Suprapubic skin (tissue), 4 donors: Measurements from ENCODE around the gene CCDC69. TPM values are rescaled to one million over a fixed set of nuclear protein-coding genes. Genes with fewer than 3 reads are reported as not detected.

Source experiments
- DNase-seq, 2 donors: peaks; one replicate each; pipeline ENCODE4 v3.0.0-alpha.2; 2019; ENCODE audit warnings: low spot score in 2 of 2
- H3K27ac ChIP-seq: fragments of 200-600 bp; sonication (generic); one replicate; pipeline ENCODE4 v1.5.1; 2019
- H3K27me3 ChIP-seq: fragments of 200-600 bp; sonication (generic); one replicate; pipeline ENCODE4 v1.5.1; 2019
- H3K36me3 ChIP-seq: fragments of 200-600 bp; sonication (generic); one replicate; pipeline ENCODE4 v1.5.1; 2019
- H3K4me1 ChIP-seq: fragments of 200-600 bp; sonication (generic); one replicate; pipeline ENCODE4 v1.5.1; 2019
- H3K4me3 ChIP-seq: fragments of 200-600 bp; sonication (generic); one replicate; pipeline ENCODE4 v1.5.1; 2019; ENCODE audit warnings: mild to moderate bottlenecking
- H3K9me3 ChIP-seq: fragments of 200-600 bp; sonication (generic); one replicate; pipeline ENCODE4 v1.5.1; 2019
- CTCF ChIP-seq, 2 donors: fragments of 200-600 bp in 1 of 2; fragments of 450-650 bp in 1 of 2; sonication (generic) in 1 of 2; IDR thresholded peaks; one replicate each; pipeline ENCODE4 v1.5.1; 2016 to 2019; ENCODE audit warnings: antibody characterized with exemption in 2 of 2, mild to moderate bottlenecking in 1 of 2, moderate library complexity in 1 of 2
- EP300 ChIP-seq: sonication (generic); formaldehyde crosslinking; IDR thresholded peaks from one replicate; pipeline ENCODE4 v1.6.1; 2017; ENCODE audit warnings: antibody characterized with exemption
- POLR2A ChIP-seq, 2 donors: fragments of 450-650 bp; IDR thresholded peaks; one replicate each; pipeline ENCODE4 v1.6.1; 2017; ENCODE audit warnings: antibody characterized with exemption in 2 of 2, mild to moderate bottlenecking in 2 of 2, moderate library complexity in 2 of 2
- POLR2AphosphoS5 ChIP-seq, 3 donors: sonication (generic); formaldehyde crosslinking; IDR thresholded peaks; one replicate each; pipeline ENCODE4 v1.6.1; 2017; ENCODE audit warnings: antibody characterized with exemption in 3 of 3
- WGBS: methylation state at CpG from one replicate; pipeline ENCODE4 v1.1.5; 2018; 5-methylcytosine and 5-hydroxymethylcytosine counted together
- total RNA-seq, 4 donors: library from RNA; depleted of rRNA; stranded (reverse); fragments of >200 nt; gene quantifications; one replicate each; pipeline ENCODE4 v1.1.0, GENCODE V29; 2016

The CCDC69 gene
- total RNA-seq, 4 donors from 2014 or later, result 11.5 to 32.3 (median 26.8) TPM

- no peaks in the 10 kb centered on the region for H3K9me3 ChIP-seq
- no peak overlapping the region for H3K4me3 ChIP-seq
- no peak overlapping the region for H3K27ac ChIP-seq
- peaks cover 19% of the 10 kb centered on the region for H3K4me1 ChIP-seq
- no peaks in the 10 kb centered on the region for H3K27me3 ChIP-seq
- no peak for DNase-seq
- WGBS, result 67% methylated on average over 7 of the region's 7 CpGs
- peaks cover 34% of the 10 kb centered on the region for H3K36me3 ChIP-seq
- TF ChIP-seq POLR2AphosphoS5 (IDR thresholded peaks at IDR 0.05) (no peak), CTCF (IDR thresholded peaks at IDR 0.05) (no peak), EP300 (no peak), POLR2A (IDR thresholded peaks at IDR 0.05) (no peak)
These were observed 83.0 kb downstream of the CCDC69 start for GRCh38 chr5:151140686-151141459.

GRCh38 chr5:151139646-151140045 is 84.2 kb downstream of the CCDC69 start:
- Histone ChIP-seq H3K4me3 (no peak overlapping the region), H3K36me3 (peaks cover 47% of the 10 kb centered on the region), H3K4me1 (peaks cover 11% of the 10 kb centered on the region), H3K9me3 (no peaks in the 10 kb centered on the region), H3K27ac (no peak overlapping the region), H3K27me3 (no peaks in the 10 kb centered on the region)
- no peak for TF ChIP-seq CTCF (IDR thresholded peaks at IDR 0.05)
- no peak for TF ChIP-seq POLR2AphosphoS5 (IDR thresholded peaks at IDR 0.05)
- no peak for TF ChIP-seq POLR2A (IDR thresholded peaks at IDR 0.05)
- TF ChIP-seq EP300, result no peak
- WGBS, result 66% methylated on average over 3 of the region's 3 CpGs
- DNase-seq, result no peak

GRCh38 chr5:151139015-151139414 is 84.9 kb downstream of the CCDC69 start:
- no peaks in the 10 kb centered on the region for H3K9me3 ChIP-seq
- no peak overlapping the region for H3K27ac ChIP-seq
- 91% methylated on average over 6 of the region's 8 CpGs for WGBS
- peaks cover 53% of the 10 kb centered on the region for H3K36me3 ChIP-seq
- no peak overlapping the region for H3K4me3 ChIP-seq
- H3K27me3 ChIP-seq, result no peaks in the 10 kb centered on the region
- no peak for DNase-seq
- peaks cover 7% of the 10 kb centered on the region for H3K4me1 ChIP-seq
- TF ChIP-seq POLR2AphosphoS5 (IDR thresholded peaks at IDR 0.05), result no peak
- TF ChIP-seq CTCF (IDR thresholded peaks at IDR 0.05), result no peak
- no peak for TF ChIP-seq POLR2A (IDR thresholded peaks at IDR 0.05)
- no peak for TF ChIP-seq EP300

GRCh38 chr5:151138114-151138513 is 85.8 kb downstream of the CCDC69 start:
- DNase-seq, result no peak
- H3K9me3 ChIP-seq, result no peaks in the 10 kb centered on the region
- H3K4me3 ChIP-seq, result no peak overlapping the region
- H3K27ac ChIP-seq, result no peak overlapping the region
- TF ChIP-seq CTCF (IDR thresholded peaks at IDR 0.05) (no peak), EP300 (no peak), POLR2AphosphoS5 (IDR thresholded peaks at IDR 0.05) (no peak), POLR2A (IDR thresholded peaks at IDR 0.05) (no peak)
- H3K36me3 ChIP-seq, result peaks cover 62% of the 10 kb centered on the region
- 62% methylated on average over 1 of the region's 1 CpG for WGBS
- H3K27me3 ChIP-seq, result no peaks in the 10 kb centered on the region
- H3K4me1 ChIP-seq, result peaks cover 7% of the 10 kb centered on the region

GRCh38 chr5:151137067-151137825 is 86.6 kb downstream of the CCDC69 start:
- 90% methylated on average over 10 of the region's 10 CpGs for WGBS
- H3K36me3 ChIP-seq, result peaks cover 71% of the 10 kb centered on the region

More at GRCh38 chr5:151137067-151137825, 86.6 kb downstream of the CCDC69 start:
- TF ChIP-seq CTCF (IDR thresholded peaks at IDR 0.05), result no peak
- TF ChIP-seq EP300, result no peak
- no peak for TF ChIP-seq POLR2AphosphoS5 (IDR thresholded peaks at IDR 0.05)
- no peak for TF ChIP-seq POLR2A (IDR thresholded peaks at IDR 0.05)
- H3K4me3 ChIP-seq, result no peak overlapping the region
- H3K4me1 ChIP-seq, result peaks cover 7% of the 10 kb centered on the region
- no peaks in the 10 kb centered on the region for H3K27me3 ChIP-seq
- no peaks in the 10 kb centered on the region for H3K9me3 ChIP-seq
- no peak for DNase-seq
- no peak overlapping the region for H3K27ac ChIP-seq
